ENCODE data around the gene ATRNL1. TPM values are rescaled to one million over a fixed set of nuclear protein-coding genes. Genes with fewer than 3 reads are reported as not detected.

The ATRNL1 gene
- total RNA-seq, 4 donors from 2014 or later = 4.4 to 18.4 (median 14.4) TPM

DNA sequence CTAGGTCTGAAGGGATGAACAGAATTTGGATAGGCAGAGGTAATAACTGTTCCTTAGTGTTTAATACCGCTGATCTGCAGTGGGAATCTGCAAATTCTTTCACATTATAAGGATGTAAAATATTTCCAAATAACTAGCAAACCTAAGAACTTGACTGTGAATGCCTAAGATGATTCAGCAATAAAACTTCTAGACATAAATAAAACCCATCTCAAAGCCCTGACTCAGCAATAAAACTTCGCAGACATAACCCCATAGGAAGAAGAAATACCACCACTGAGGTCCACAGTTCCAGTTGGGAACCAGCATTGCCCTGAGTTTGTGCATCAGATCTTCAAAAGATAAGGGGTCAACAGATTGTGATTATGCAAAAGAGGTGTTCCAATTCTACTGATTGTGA lies 825.6 kb downstream of the ATRNL1 start:
- H3K27ac ChIP-seq = no peak overlapping the region
- WGBS, 2 donors (ENCODE audit: low coverage in 1 of 2) = 75% methylated on average over 2 of the region's 2 CpGs; no CpG with 5 or more reads in 1 of the 2 donors
- TF ChIP-seq EP300 (IDR thresholded peaks at IDR 0.05; ENCODE audit: low read depth) (no peak), POLR2A (IDR thresholded peaks at IDR 0.05) (no peak), CTCF (IDR thresholded peaks at IDR 0.05) (no peak), POLR2AphosphoS5 (IDR thresholded peaks at IDR 0.05) (no peak)
- H3K4me3 ChIP-seq = no peak overlapping the region
- no peaks in the 10 kb centered on the region for H3K36me3 ChIP-seq
- DNase-seq = no peak
- H3K9me3 ChIP-seq = no peaks in the 10 kb centered on the region
- no peaks in the 10 kb centered on the region for H3K27me3 ChIP-seq
- H3K4me1 ChIP-seq = no peaks in the 10 kb centered on the region
- intact Hi-C loops (cut with DNase I; ENCODE audit: low total_unique reads) = no loop called here
- in situ Hi-C loops (cut with MboI; ENCODE audit: low pct_ligation_motif_present in 1 of 4, low pct_unique_long_range_greater_than_20kb in 1 of 4, low sequenced_read_pairs in 3 of 4) = no loop called here

DNA sequence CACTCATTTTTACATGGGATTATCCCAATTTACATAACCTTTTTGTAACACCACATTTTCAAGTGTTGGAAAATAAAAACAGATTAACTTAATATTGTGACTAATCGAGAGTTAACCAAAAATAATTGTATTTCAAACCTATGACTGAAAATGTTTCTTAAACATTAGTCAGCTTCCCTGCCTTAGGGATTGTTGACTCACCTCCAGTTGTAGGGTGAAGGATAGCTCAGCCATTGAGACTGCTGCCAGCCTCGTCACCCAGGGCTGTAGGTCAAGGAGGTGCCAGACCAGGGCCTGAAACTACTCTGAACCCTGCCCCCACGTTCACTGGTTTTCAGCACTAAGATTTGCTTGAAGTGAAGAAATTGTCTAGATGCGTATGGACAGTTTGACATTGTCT lies 828.6 kb downstream of the ATRNL1 start:
- intact Hi-C loops (cut with DNase I; ENCODE audit: low total_unique reads) = no loop called here
- H3K36me3 ChIP-seq = no peaks in the 10 kb centered on the region
- H3K27ac ChIP-seq = no peak overlapping the region
- in situ Hi-C loops (cut with MboI; ENCODE audit: low pct_ligation_motif_present in 1 of 4, low pct_unique_long_range_greater_than_20kb in 1 of 4, low sequenced_read_pairs in 3 of 4) = no loop called here
- no peak overlapping the region for H3K4me3 ChIP-seq
- H3K27me3 ChIP-seq = no peaks in the 10 kb centered on the region
- no peak for DNase-seq
- H3K9me3 ChIP-seq = no peaks in the 10 kb centered on the region
- H3K4me1 ChIP-seq = no peaks in the 10 kb centered on the region
- 69 to 75% methylated on average over 3 to 4 of the region's 4 CpGs for WGBS, 2 donors (ENCODE audit: low coverage in 1 of 2)
- TF ChIP-seq POLR2AphosphoS5 (IDR thresholded peaks at IDR 0.05) (no peak), POLR2A (IDR thresholded peaks at IDR 0.05) (no peak)

- TF ChIP-seq CTCF (IDR thresholded peaks at IDR 0.05) = no peak
- no peak for TF ChIP-seq EP300 (IDR thresholded peaks at IDR 0.05; ENCODE audit: low read depth)
- no peak for TF ChIP-seq POLR2A (IDR thresholded peaks at IDR 0.05)
- TF ChIP-seq POLR2AphosphoS5 (IDR thresholded peaks at IDR 0.05) = no peak
- H3K27ac ChIP-seq = no peak overlapping the region
- in situ Hi-C loops (cut with MboI; ENCODE audit: low pct_ligation_motif_present in 1 of 4, low pct_unique_long_range_greater_than_20kb in 1 of 4, low sequenced_read_pairs in 3 of 4) = no loop called here
- no peaks in the 10 kb centered on the region for H3K36me3 ChIP-seq
- intact Hi-C loops (cut with DNase I; ENCODE audit: low total_unique reads) = no loop called here
- H3K9me3 ChIP-seq = no peaks in the 10 kb centered on the region
- no peak overlapping the region for H3K4me3 ChIP-seq
- no peak for DNase-seq
- no peaks in the 10 kb centered on the region for H3K4me1 ChIP-seq
- no peaks in the 10 kb centered on the region for H3K27me3 ChIP-seq
- 83 to 94% methylated on average over 2 of the region's 2 CpGs for WGBS, 2 donors (ENCODE audit: low coverage in 1 of 2)
These were observed 838.1 kb downstream of the ATRNL1 start for GRCh38 chr10:115931309-115931708.

GRCh38 chr10:115932099-115932498 lies 838.9 kb downstream of the ATRNL1 start:
- in situ Hi-C loops (cut with MboI; ENCODE audit: low pct_ligation_motif_present in 1 of 4, low pct_unique_long_range_greater_than_20kb in 1 of 4, low sequenced_read_pairs in 3 of 4) = no loop called here
- H3K4me1 ChIP-seq = no peaks in the 10 kb centered on the region

More at GRCh38 chr10:115932099-115932498, 838.9 kb downstream of the ATRNL1 start:
- WGBS, 2 donors (ENCODE audit: low coverage in 1 of 2) = 72 to 75% methylated on average over 2 of the region's 2 CpGs
- Histone ChIP-seq H3K36me3 (no peaks in the 10 kb centered on the region), H3K9me3 (no peaks in the 10 kb centered on the region), H3K27ac (no peak overlapping the region), H3K4me3 (no peak overlapping the region), H3K27me3 (no peaks in the 10 kb centered on the region)
- intact Hi-C loops (cut with DNase I; ENCODE audit: low total_unique reads) = no loop called here
- TF ChIP-seq EP300 (IDR thresholded peaks at IDR 0.05; ENCODE audit: low read depth) (no peak), CTCF (IDR thresholded peaks at IDR 0.05) (no peak), POLR2AphosphoS5 (IDR thresholded peaks at IDR 0.05) (no peak), POLR2A (IDR thresholded peaks at IDR 0.05) (no peak)
- no peak for DNase-seq
